HG02840 (cell line): ENCODE measurements around the gene HOXC10.

ENCODE experiments used
- ATAC-seq: cut with Tn5 transposase; IDR thresholded peaks from one replicate; pipeline ENCODE4 v1.9.1; 2021; ENCODE audit warnings: mild to moderate bottlenecking, moderate library complexity, moderate number of reproducible peaks; ENCODE audit not compliant: unreplicated experiment, low FRiP score

The HOXC10 gene

DNA sequence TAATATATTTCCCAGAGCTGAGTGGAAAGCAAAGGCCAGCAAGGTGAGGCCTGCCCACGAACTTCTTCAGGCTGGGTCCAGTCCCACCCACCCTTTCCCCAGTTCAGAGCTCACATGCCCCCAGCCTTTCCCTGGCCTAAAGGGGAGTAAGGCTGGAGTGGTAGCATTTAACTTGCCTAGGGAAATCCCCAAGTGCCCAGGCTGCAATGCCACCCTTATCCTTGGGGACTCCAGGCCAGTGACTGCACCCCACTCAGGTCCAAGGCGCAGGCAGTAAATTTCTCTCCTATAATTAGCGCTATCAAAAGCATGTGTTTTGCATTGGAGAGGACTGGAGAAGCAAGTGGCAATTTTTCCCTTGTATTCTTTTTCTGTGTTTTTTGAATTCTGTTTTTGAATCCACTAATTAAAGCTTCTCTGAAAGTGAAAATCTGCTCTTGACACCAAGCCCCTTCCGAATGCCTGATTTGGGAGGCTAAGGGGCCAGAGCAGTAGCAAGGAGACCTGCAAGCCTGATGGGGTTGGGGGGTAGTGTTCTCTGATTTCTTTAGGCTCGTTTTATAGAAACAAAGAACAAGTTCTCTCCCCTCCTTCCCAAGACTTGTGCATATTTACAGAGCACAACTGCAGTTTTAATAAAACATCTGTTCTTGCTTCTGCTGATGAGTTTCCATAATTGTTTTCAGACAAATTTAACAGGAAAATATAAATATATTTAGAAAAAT lies 39.8 kb downstream of the HOXC10 start:
- ATAC-seq: no peak

DNA sequence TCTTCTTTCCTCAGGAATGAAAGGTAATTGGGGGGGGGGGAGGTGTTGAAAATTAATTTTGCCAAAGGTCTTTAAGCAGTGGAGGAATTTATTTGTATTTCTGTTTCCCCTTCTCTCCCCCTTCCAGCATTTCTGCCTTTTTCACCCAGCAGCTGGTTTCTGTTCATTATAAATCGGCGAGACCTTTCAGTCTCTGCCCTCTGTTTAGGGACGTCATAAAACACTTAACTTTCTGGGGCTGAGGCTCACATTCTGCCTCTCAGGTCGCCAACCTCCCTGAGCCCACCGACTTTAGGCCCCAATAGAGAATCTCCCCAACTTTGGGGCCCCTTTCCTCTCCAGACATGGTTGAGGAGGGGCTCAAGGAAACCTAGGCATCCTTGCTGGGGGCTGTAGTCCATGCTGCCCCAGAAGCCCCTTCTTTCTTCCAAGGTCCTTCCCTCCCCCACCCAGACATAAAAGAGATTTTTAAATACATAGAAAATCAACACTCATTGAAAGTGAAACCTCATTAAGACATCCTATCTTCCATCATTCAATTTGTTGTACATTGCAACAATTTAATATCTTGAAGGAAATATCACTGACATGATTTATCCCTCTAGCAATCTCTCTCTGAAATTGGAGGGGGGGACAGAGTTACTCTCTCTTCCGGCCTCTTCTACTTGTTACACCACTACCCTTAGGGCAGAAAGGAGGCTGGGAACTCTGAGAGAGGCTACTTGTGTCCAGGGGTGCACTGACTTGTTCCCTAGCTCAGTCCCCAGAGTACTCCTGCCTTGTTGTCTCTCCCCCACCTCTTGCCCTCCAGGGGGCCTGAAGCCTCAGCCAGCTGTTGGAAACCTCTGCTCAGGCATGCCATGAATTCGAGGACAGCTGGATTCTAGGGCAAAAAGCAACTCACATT lies 40.8 kb downstream of the HOXC10 start:
- ATAC-seq: no peak

DNA sequence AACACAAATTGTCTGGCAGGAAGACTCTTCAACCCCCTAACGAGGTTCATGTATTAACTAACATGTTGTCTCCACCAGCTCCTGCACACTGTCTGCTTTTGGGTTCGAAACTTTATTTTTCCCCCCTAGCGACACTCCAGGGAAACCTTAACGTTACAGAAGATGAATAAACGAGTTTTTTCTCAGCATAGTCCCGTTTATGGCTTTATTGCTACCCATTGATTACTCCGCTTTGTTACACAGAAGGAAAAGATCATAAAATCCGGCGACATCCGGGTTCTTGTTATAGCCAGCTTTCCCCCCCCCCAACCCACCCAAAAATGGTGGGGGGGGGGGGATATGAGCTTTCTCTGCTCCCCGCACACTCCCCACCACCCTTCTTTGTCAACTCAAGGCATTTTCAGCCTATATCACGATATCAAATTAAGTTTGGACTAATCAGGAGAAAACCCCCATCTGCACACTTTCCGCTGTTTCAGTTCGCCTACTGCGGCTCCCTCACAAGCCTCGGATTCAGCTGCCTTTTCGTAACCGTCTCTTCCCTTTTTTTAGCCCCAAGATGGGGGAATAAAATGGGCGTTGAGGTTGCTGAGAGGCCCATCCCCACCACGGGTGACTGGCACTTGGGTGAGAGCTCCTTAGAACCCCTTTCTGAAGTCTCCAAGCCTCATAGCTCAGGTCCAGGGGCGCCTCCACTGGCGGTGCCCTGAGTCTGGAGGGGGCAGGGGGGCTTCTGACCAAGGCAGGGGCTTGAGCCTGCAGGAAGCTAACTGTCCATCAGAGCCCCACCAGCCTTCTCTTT lies 41.9 kb downstream of the HOXC10 start:
- no peak for ATAC-seq

DNA sequence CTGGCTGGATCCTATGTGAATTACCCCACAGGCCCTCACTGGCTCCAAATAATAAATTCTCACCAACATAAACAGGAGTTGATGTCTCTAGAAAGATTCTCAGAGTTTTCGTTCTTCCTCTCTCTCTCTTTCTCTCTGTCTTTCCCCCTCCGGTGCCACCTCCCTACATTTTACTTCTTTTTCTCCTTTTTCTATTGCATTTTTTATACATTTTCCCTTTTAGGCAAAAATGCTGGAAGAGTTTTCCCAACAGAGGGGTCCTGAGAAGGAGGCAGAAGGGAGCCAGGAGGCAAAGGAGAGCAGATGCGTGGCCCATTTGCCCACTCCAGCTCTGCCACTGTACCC lies 42.5 kb downstream of the HOXC10 start:
- ATAC-seq: no peak

DNA sequence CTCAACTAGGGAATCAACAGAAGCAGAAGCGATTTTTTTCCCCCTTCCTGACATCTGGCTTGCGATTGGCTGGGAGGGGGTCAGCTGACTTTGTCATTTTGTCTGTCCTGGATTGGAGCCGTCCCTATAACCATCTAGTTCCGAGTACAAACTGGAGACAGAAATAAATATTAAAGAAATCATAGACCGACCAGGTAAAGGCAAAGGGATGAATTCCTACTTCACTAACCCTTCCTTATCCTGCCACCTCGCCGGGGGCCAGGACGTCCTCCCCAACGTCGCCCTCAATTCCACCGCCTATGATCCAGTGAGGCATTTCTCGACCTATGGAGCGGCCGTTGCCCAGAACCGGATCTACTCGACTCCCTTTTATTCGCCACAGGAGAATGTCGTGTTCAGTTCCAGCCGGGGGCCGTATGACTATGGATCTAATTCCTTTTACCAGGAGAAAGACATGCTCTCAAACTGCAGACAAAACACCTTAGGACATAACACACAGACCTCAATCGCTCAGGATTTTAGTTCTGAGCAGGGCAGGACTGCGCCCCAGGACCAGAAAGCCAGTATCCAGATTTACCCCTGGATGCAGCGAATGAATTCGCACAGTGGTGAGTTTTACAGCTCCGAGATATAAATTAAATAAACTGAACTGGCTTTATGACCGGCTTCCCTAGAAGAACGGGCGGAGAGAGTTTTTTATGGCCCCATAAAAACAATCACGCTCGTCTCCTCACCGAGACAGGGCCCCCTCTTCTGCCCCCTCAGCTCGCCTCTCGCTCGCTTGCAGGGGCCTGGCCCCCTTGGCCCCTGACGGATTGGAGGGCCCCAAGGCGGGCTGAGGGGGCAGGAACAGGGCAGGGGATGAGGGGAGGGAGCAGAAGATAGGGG lies 43.6 kb downstream of the HOXC10 start, which contains the start of gene HOXC6:
HOXC6 (plus strand) TSS at position 127 of the 888 bp plus-strand sequence; CDS start at position 209, 82 bp downstream.
- ATAC-seq: no peak

DNA sequence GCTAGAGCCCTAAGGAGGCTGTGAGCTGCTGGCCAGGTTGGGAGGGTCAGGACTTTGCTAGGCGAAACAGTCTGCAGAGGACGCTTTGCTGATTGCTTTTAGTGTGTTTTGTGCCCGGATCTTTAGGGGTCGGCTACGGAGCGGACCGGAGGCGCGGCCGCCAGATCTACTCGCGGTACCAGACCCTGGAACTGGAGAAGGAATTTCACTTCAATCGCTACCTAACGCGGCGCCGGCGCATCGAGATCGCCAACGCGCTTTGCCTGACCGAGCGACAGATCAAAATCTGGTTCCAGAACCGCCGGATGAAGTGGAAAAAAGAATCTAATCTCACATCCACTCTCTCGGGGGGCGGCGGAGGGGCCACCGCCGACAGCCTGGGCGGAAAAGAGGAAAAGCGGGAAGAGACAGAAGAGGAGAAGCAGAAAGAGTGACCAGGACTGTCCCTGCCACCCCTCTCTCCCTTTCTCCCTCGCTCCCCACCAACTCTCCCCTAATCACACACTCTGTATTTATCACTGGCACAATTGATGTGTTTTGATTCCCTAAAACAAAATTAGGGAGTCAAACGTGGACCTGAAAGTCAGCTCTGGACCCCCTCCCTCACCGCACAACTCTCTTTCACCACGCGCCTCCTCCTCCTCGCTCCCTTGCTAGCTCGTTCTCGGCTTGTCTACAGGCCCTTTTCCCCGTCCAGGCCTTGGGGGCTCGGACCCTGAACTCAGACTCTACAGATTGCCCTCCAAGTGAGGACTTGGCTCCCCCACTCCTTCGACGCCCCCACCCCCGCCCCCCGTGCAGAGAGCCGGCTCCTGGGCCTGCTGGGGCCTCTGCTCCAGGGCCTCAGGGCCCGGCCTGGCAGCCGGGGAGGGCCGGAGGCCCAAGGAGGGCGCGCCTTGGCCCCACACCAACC lies 44.8 kb downstream of the HOXC10 start:
- no peak for ATAC-seq

DNA sequence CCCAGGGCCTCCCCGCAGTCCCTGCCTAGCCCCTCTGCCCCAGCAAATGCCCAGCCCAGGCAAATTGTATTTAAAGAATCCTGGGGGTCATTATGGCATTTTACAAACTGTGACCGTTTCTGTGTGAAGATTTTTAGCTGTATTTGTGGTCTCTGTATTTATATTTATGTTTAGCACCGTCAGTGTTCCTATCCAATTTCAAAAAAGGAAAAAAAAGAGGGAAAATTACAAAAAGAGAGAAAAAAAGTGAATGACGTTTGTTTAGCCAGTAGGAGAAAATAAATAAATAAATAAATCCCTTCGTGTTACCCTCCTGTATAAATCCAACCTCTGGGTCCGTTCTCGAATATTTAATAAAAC lies 45.5 kb downstream of the HOXC10 start:
- no peak for ATAC-seq

DNA sequence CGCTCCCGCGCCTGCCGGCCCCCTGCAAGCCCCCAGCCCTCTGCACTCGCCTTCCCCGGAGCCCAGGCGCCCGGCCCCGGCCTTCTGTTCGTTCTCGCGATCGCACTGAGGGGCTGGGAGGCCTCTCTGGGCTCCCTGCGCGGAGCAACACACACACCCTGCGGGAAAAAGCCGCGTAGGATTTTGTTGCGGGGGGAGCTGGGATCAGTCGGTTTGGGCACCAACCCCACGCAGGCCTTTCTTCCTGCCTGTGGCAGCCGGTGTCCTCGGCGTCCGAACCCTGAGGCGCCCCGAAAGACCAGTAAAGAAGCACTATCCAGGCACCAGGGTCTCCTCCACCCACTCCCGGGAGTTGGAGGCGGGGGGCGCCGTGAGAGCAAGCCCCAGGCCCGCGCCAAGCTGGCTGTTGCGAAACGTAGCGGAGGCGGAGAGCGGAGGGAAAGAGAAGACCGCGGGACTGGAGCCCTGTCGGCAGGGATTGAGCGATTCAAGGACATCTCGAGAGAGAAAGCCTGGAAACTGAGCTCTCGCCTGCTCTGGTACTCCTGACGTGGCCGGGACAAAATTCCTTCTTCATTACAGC lies 46.0 kb downstream of the HOXC10 start:
- ATAC-seq: no peak

DNA sequence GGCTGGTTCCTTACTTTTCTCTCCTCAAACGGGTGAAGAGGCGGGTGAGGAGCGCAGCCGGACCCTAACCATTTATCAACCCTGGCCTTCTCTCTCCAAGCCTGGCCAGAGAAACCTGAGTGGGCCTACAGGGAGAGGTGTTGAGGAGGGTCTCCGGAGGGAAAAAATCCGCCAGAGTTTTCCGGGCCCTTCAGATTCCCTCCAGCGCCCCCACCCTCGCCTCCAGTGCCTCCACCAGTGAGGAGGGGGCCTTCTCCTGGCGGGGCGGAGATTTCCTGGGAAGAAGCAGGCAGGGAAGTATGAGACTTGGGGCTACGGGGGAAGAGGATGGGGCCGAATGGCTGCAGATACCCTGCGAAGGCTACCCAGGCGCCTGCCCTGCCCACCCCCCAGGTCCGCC lies 46.5 kb downstream of the HOXC10 start:
- no peak for ATAC-seq

DNA sequence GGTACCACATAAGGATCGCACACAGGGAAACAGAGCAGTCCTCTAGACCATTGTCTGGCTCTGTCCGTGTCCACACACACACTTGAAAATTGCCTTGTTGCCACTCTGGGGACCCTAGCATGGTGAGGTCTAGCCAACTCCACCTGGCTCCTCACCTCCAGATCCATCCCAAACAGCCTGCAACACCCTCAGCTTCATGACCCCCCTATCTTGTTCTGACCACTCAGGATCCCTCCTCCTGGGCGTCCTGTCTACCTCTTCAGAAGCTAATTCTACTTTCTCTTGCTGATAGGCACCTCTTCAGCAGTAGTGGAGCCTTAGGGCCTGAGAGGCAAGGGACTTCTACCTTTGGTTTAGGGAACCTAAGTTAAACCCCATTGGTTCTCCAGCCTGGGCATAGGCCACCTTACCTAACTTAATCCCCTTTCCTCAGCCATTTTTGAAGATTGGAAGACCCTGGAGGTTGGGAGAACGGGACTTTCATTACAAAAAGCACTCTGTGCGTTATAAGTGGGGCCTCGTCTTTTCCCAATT lies 47.2 kb downstream of the HOXC10 start:
- no peak for ATAC-seq

DNA sequence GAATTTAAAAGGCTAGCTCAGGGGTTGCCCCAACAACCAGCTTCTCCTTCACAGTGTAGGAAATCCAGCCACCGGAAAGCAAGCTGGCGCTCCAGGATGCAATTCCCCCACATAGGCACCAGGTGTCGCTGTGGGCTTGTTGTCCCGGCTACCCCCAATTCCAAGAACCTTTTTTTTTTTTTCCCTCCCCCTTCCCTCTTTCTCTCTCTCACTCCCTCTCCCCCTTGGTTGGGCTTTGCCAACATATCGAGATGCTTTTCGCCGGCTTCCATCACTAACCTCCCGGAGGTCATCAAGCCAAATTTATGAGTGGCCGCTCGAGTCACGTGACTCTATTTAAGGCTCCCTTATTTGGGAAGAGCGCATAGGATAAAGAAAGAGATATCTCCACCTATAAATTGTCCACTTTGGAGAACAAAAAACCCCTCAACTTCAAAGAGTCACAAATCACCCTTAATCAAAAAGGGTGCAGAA lies 47.7 kb downstream of the HOXC10 start, which contains the start of gene HOXC5:
HOXC5 (plus strand) TSS at position 424 of the 474 bp plus-strand sequence. CDS start 73 bp downstream, outside the sequence.
- no peak for ATAC-seq

DNA sequence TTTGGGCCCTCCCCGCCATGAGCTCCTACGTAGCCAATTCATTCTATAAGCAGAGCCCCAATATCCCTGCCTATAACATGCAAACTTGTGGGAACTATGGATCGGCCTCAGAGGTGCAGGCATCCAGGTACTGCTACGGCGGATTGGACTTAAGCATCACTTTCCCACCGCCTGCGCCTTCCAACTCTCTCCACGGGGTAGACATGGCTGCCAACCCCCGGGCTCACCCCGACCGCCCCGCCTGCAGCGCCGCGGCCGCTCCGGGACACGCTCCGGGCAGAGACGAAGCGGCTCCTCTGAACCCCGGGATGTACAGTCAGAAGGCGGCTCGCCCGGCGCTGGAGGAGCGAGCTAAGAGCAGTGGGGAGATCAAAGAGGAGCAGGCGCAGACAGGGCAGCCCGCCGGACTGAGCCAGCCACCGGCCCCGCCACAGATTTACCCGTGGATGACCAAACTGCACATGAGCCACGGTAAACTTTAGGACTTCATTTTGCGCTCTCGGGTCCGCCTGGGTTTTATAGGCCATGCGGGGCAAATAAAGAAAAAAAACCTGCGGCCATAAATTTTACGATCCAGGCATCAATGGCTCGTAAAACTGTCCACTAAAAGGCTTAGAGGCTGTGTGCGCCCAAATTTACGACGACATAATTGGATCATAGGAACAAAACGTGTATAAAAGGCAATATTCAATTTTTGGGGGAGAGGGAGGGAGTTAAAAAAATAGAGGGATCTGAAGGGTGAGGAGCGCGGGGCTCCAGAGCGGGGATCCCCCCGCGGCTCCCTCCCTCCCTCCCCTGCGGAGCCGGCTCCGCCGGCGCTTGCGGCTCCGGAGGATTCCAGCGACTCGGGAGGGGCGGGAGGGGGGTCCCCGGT lies 48.4 kb downstream of the HOXC10 start:
- ATAC-seq: no peak

DNA sequence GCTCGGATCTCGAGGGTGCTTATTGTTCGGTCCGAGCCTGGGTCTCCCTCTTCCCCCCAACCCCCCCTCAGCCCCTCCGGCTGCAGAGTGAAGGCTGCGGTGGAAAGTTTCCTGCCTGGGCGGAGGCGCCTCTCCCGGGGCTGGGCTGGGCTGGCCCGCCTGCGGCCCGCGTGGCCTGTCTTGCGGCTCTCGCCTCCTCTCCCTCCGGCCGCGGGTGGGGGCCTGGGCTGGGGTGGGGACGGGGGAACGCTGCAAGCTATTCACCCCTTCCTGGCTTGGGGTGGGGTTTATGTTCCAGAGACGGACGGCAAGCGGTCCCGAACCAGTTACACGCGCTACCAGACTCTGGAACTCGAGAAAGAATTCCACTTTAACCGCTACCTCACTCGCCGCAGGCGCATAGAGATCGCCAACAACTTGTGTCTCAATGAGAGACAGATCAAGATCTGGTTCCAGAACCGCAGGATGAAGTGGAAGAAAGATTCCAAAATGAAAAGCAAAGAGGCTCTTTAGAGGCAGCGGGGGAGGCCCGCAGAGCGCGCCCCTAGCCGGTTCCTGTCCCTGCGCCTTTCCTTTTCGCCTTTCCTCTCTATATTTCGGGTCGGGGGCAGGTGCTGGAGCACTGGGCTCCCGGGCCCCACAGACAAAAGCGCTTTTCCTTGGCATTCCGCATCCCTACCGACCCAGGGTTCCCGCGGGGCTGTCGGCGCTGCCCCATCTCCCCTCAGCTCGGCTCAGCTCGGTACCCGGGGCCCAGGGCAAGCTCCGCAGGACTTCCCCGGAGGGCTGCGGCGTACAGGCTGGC lies 49.2 kb downstream of the HOXC10 start:
- no peak for ATAC-seq

DNA sequence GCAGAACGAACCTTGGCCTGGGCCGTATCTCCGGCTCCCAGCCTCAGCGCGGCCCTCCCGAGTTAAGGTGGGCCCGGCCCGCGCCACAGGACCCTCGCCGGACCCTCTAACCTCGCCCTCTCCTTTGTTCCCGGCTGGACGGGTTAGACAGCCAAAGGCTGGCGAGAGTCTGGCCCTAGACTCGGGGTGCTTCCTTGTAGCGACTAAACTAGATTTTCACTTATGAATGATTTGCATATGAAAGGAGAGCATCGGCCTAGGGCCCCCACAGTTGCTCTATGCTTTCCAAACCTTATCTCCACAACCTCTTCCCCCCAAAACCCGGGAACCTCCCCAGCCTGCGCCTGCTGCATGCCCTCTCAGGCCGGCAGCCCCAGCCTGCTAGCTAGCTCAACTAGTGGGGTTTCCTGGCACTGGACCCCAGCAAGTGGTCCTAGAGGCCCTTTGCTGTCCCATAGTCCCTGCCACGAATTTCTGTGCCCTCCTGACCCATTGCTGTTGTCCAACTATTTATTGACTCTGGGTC lies 49.9 kb downstream of the HOXC10 start:
- ATAC-seq: no peak

DNA sequence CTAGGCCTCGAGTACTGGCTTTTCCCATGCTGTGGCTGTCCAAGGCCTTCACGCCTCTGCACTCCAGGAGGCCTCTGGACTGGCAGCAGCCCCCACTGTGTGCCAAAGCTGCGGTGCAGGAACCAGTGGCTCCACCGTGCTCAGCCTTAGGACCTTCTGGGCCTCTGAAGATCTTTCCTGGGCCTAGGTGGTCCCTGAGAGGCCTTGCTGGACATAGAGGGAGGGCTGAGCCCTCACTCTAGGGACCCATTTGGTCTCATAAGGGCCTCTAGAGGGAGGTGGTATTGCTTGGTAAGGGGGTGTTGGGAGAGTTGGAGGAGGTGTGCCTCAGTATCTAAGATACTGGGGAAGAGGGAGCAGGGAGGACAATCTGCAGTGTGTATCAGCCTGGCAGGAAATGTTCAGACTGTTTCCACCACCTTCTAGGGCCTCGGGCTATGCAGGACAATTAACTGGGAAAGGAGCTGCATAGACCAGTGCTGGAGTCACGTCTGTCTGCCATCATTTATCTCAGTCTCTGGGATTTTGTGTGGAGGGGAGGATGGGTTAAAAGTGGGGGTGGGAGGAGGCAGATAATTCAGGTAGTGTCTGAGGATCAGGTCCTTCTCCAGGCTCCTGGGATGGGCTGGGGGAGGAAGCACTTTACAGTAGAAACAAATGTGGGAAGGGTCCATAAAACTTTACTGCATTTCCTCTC lies 50.8 kb downstream of the HOXC10 start:
- ATAC-seq: no peak
